GM21367 (cell line): ENCODE results near the gene CDIP1.
A peak's percentile ranks its signal among the peaks of the same experiment; 100 is the strongest.

Source experiments
- ATAC-seq: cut with Tn5 transposase; IDR thresholded peaks from one replicate; pipeline ENCODE4 v1.9.1; 2021; ENCODE audit not compliant: unreplicated experiment

Gene CDIP1

DNA sequence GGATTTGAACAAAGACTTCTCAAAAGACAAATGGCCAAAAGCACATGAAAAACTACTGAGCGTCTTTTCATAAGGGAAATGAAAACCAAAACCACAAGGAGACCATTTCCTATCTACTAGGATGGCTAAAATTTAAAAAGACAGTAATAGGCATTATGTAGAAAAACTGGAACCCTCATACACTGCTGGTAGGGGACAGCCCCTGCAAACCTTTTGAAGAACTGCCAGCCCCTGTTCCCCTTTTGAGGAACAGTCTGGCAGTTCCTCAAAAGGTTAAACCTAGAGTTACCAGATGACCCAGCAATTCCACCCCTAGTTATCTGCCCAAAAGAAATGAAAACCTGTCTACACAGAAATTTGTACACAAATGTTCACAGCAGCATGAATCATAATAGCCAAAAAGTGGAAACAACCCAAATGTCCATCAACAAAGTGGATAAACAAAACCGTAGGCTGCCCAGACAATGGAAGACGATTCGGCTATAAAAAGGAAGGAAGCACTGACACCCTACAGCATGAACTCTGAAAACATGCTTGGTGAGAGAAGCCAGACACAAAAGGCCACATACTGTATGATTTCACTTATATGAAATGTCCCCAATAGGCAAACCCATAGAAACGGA, 22.9 kb downstream of the CDIP1 start:
- no peak for ATAC-seq

DNA sequence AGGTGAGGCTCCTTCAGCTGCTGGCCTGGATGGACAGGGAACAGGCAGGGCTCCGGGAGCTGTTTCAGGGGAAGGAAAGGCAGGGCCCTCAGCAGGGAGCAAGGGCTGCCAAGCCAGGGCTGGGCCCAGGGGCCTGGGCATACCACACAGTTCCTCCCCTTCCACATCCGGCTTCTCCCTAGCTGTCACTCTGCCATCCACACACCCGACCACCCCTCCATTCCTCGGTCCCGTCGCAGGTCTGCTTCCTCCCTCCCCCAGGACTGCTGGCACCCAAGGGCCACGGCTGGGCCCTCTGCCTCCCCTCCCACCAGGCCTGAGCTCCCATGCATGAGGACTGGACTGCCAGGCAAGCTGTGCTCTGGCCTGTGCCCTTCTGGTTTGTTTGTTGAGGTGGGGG, 24.0 kb downstream of the CDIP1 start:
- no peak for ATAC-seq

DNA sequence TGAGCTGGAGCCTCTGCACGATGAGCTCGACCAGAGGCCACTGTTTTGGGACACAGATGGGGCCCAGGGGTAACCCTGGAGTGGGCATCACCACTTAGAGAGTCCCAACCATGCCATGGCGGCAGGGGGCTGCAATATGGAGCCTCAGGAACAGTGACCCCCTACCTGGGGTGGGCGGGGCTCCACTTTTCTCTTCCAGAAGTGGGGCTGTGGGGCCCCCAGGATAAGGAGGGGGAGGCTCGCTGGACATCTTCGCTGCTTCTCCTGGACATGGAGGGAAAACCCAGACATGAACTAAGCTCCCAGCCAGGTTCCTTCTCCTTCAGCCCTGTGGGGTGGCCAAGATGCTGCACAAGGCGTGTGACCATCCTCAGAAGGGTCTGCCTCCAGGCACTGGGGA, 24.7 kb downstream of the CDIP1 start:
- no peak for ATAC-seq

DNA sequence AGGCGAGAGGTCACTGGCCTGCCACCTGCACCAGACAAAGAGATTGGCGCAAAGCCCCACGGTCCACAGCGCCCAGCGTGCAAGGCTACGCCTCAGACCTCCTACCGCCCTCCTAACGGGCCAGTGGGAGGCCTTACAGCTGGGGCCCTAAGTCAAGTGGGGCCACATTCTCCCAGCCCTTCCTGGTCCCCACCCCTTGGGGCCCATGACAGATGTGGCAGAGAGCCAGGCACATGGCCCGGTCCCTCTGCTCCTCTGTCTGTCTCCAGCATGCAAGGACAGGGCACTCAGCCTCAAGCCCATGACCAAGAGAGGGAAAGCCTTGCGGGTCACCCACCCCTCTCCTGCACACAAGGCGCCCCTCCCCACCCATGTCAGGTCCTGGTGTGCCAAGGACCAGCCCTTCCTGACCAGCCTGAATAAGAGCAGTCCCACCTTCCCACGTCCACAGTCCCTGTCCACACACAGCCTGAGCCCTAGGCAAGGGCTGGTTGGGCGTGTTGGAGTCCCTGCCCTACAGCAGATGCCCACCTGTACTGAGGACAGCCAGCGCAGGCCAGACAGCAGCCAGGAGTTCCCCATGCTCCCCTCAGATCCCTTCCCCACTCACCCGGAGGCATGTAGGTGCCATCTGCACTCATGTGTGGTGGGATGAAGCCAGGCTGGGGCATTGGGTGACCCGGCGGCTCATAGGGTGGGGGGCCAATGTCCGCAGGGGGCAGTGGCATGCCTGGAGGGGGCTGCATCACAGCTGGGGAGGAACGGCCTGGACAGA, 25.3 kb downstream of the CDIP1 start:
- ATAC-seq, result no peak

DNA sequence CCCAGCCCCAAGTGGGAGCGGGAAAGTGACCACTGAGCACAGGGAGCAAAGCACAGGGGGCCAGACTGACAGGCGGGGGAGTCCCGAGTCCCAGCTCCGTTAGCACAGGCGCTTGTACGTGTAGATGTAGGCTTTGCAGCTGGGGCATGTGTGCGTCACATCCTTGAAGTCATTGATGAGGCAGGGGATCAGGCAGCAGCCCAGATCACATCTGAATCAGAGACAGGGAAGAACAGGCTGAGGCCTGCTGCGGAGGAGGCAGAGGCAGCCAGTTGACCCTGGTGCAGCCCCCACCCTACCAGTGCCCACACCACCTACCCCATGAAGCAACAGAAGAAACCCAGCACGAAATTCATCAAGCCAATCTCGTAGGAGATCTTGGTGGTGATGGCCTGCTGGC, 26.1 kb downstream of the CDIP1 start:
- ATAC-seq, result no peak

DNA sequence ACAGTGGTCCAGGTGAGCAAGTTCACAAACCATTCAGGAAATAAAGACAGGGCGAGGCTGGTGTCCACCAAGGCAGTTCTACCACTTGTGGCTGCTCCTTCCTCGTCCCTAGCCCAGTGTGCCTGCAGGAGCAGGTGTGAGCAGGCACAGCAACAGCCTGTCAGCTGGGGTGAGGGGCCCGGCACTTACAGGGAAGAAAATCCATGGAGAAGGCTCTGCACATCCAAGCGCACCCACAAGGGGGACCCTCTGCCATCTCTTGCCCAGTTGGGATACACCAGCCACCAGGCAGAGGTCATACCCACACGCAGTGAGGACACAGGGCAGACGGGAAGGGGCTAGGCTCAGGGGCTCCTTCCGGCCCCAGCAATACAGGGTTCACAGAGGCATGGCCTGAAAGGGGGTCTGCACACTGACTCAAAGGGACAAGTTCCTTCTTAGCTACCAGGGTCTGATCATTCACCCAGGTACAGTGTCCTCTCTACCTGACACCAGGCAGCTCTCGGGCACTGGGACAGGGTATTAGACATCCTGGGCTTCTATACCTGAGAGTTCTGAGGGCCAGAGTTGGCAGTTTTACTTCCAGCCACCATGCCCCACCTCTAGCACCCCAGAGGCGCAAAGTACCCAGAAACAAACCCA, 27.0 kb downstream of the CDIP1 start:
- ATAC-seq, result no peak

DNA sequence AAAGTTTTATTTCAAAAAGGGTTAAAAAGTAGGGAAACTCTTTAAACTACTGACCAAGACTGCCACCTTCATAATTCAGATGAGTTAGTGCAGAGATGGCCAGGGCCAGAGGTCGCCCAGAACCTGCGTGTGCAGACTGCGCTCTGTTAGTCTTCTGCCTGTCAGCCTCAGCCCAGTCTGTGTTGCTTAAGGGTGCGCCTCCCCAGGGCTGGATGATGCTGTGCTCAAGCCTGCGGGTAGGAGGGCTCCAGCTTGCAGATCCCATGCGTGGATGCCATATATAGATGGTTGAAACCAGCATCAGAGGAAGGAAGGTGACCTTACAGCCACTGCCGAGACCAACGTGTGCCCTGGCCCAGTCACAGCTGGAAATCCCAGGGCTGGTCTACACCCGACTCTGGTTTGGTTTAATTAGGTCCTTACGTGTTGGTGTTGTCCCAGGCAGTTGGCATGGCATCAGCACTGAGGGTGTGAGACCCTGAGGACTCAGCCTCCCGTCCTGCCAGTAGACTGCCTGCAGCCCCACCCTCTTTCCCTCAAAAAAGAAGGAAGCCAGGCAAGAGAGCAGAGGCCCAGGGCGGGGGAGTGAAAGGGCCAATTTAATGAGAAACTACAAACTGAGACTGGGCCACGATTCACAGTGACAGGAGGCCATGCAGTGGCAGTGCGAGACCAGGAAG, 27.7 kb downstream of the CDIP1 start:
- ATAC-seq, result no peak

DNA sequence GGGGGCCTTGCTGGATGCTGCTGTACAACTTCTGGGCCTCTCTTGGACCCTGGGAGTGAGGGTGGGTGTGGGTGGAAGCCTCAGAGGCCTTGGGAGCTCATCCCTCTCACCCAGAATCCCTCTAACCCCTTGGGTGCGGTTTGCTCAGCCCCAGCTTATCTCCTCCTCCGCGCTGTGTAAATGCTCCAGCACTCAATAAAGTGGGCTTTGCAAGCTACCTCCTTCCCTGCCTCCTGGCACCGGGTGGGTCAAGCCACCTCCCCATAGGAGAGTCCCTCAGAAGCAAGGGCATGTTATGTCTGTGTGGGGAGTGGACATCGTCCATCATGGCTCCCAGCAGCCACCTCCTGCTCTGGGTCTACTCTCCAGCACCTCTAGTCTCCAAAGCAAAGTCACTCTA, 28.4 kb downstream of the CDIP1 start:
- no peak for ATAC-seq

DNA sequence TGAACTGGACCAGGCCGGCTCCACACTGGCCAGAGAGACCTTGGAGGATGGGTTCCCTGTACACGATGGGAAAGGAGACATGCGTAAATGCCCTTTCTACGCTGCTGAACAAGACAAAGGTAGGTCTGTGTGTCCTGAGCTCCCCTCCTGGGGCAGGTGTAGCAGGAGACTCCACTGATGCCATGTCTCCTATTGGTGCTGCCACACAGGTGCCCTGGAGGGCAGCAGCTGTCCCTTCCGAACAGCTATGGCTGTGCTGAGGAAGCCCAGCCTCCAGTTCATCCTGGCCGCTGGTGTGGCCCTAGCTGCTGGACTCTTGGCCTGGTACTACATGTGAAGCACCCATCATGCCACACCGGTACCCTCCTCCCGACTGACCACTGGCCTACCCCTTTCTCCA, 29.2 kb downstream of the CDIP1 start:
- ATAC-seq, result no peak

DNA sequence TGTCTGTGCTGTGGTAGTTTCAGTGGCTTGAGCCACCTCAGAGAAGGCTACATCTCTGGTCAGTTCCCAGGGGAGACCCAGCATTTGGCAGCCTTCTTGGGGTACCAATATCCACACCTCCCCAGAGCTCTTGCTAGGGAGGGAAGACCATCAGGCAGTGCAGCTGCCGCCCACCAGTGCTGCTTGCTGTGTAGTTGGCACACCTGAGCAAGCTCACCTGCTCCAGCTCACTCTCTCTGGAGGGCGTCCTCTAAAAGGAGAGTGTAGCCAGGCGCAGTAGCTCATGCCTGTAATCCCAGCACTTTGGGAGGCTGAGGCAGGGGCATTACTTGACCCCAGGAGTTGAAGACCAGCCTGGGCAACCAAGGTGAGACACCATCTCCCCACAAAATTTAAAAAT, 29.8 kb downstream of the CDIP1 start:
- no peak for ATAC-seq

DNA sequence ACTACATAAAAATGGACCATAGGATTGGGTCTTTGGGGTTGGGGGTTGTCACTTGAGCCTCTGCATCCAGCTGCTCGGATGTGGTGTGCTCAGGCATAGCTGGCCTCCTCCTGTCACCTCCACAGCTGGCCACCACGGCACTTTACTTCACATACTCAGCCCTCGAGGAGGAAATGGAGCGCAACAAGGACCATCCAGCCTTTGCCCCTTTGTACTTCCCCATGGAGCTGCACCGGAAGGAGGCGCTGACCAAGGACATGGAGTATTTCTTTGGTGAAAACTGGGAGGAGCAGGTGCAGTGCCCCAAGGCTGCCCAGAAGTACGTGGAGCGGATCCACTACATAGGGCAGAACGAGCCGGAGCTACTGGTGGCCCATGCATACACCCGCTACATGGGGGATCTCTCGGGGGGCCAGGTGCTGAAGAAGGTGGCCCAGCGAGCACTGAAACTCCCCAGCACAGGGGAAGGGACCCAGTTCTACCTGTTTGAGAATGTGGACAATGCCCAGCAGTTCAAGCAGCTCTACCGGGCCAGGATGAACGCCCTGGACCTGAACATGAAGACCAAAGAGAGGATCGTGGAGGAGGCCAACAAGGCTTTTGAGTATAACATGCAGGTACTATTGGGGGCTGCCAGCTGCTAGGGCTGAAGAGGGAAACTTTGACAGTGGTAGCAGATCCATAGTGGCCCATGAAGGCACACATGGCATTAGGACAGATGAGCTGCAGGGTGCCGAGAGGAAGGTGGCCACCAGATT, 30.8 kb downstream of the CDIP1 start:
- no peak for ATAC-seq

DNA sequence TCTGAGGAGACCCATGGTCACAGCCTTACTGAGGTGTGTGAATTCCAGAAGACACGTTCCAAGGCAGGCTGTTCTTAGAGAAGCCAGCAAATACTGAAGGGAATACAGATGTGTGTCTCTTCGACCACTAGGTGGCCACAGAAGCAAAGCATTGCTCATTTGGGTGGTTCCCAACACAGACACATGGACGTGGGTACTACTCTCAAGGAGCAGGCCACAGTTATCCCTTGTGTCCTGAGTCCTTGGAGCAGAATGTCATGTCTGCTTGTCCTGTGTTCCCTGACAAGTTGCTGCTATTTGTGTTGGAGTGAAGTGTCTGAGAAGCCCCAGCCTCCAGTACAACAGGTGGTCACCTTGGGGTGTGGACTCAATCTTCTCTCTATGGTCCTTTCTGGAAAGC, 32.1 kb downstream of the CDIP1 start:
- no peak for ATAC-seq

DNA sequence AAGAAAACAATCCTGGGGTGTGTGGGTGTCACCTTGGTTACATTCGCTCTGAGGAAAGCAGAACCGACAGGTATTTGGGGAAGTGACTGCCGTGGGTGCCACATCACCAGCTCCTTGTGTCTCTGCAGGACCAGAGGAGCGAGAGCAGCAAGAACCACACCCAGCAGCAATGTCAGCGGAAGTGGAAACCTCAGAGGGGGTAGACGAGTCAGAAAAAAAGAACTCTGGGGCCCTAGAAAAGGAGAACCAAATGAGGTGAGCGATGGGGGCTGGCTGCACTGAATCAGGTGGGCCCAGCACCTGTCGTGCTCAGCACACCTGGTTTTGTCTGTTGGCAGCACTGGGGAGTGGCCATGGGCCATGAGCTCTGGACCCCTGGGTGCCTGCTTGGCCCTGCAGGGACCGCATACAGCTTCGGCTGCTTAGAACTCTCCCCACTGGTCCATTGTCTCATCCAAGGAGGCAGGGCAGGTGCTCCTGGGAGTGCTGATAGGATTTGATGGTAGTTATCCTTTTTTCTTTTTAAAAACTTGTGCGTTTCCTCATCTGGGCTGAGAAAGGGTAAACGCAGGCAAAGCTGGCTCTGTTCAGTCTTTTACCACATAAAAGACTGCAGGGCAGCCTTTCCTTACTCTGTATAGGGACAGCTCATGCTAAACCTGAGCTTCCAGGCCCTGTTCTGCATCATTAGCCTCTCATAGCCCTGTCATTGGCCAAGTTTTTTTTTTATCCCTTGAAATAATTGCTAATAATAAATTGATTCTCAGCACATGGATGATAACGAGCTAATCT, 33.0 kb downstream of the CDIP1 start:
- peak; percentile 71 for ATAC-seq

DNA sequence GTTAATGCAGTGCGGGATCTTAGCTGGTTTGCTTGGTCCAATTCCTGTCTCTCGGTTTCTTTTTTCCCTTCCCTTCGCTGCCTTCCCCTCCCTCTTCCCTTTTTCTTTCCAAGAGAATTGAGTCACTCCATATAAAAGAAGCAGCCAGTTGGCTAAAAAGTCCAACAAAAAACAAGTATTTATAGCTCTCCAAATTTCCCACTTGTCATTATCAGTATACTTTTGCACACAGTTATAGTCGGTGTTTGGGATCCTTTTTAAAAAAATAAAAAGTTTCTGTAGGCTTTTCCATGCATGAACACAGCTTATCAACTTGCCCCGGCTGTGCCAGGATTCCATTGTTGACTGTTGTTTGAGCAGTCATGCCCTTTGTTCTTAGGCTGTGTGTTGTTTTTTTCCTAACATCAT, 37.5 kb downstream of the CDIP1 start:
- ATAC-seq, result no peak

DNA sequence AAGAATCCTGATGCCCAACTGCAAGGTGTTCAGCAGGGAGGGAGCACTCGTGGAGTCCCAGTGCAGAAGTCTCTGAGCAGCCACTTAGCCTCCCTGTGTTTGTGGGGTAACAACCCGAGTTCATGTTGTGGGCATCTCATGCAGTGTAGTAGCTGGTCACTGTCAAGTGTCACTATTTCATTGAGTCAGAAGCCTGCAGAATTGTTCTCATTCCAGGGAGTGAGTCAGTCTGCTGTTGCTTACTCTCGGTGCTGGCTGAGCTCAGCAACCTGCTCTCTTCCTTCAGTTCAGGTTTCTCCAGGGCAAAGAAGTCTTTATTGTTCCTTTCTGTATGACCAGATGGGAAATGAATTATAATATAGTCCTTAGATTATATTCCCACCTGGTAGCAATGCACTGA, 38.3 kb downstream of the CDIP1 start:
- no peak for ATAC-seq

DNA sequence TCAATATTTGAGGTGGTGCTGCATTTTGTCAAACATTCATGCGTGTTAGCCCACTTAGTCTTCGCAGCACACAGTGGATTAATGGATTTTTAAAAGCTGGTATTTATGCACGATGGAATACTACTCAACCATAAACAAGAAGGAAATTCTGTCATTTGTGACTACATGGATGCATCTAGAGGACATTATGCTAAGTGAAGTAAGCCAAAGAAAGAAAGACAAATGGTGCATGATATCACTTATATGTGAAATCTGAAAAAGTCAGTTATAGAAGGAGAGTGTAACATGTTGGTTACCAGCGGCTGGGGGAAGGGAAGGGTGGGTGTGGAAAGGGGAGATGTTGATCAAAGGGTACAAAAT, 39.4 kb downstream of the CDIP1 start:
- ATAC-seq, result no peak

DNA sequence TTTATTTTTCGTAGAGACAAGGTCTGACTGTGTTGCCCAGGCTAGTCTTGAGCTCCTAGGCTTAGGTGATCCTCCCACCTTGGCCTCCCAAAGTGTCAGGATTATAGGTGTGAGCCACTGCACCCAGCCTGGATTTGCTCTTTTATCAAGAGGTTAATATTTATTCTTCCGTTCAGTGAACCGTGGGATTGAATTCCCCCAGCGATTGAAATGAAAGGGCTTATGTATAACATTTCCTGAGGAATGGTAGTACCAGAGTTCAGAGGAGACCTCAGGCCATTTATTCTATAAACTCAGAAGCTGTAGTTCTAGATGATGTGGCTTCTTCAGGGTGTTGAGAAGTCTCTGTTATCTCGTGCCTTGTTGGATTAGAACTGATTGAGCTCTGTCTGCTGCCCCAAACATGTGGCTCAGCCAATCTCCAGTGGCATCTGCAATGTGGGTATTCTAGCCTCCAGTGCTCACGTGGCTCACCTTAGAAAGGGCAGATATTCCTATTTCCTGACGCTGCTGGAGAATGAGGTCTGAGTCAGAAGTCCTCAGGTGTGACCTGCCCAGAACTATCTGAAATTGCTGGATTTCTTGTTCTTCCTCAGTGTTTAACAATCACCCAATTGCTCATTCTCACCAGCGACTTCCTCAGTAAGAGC, 39.9 kb downstream of the CDIP1 start:
- ATAC-seq, result no peak

DNA sequence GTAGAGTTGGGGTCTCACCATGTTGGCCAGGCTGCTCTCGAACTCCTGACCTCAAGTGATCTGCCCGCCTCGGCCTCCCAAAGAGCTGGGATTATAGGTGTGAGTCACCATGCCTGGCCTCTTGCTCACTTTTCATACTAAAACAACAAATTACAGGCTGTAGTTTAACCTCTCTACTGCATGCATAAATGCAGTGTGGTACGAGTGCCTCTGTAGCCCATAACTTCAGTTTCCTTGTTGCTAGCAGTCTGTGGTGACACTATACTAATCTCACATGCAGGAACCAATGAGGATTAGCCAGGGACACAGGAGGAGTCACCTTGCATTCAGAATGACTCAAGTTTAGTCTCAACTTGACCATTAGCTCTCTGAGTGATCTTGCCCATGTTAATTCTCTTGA, 42.3 kb downstream of the CDIP1 start:
- ATAC-seq, result no peak

DNA sequence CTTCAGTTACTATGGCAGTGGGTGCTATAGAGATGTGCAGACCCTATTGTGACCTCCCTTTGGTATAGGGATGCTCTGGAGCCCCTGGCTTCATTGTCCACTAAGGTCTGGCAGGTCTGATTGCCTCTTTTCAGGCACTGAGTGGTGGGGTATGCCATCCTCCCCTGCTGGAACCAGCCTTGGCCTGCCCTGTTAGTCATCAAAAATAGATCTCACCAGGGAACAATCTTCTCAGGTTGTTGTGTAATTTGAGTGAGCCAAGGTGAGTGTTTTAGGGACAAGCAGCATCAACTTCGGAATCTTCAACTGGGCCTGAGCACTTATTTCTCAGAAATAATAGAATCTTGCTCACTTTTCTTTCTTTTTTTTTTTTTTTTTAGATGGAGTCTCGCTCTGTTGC, 42.8 kb downstream of the CDIP1 start:
- ATAC-seq, result no peak
